HG03457 (cell line): ENCODE measurements around the gene SERPINA6.
"Not testable (repeated sequence)": the region's sequence is repeated elsewhere in the genome, so short reads cannot be mapped to it uniquely, and the experiment has no call there.

Experiments used
- ATAC-seq: cut with Tn5 transposase; IDR thresholded peaks from one replicate; pipeline ENCODE4 v1.9.1; 2021; ENCODE audit warnings: moderate number of reproducible peaks; ENCODE audit not compliant: unreplicated experiment

The SERPINA6 gene

DNA sequence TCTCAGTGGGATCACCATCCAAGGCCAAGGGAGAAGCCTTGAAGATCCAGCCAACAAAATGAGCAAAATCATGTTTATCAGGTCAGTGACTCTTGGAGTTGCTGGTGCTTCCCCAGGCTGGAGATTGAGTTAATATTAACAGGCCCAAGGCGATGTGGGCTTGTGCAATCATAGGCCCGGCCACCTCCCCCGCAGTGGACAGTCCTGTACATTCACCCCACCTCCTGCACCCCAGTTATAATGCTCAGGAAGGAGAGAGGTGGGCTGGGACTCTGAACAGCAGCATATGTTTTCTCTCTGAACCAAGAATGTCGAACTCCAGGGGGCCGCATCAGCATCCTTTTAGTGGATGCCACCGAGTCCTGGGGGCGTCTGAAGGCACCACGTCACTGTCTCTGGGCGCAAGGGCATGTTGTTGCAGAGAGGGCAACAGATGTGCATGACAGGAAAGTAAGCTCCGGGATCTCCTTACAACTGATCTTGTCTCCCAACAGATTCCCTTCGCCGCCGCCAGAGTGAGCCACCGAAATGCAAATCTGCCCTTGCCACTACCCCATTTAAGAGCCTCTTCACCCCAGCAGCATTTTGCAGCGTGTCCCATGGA lies 32.2 kb upstream of the SERPINA6 start:
- no peak for ATAC-seq

DNA sequence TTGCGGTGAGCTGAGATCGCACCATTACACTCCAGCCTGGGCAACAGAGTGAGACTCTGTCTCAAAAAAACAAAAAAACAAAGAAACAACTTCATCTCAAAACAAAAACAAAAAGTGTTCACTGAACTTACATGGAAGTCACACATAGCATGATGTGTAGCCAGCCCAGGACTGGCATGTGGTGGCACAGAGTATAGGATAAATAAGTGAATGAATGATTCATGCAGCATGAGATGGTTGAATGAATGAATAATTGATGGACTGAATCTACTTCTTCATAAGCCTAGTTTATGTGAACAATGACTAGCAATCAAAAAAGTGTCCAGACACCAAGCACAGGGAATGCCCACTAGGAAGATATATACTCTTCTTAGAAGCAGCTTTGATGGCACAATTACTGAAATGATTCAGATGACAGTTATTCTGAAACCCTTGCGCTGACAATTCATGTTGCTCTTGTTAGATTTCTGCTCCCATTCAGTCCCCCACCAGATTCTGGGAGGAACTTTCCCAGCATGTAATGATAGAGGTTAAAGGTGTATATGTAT lies 31.6 kb upstream of the SERPINA6 start:
- no peak for ATAC-seq

DNA sequence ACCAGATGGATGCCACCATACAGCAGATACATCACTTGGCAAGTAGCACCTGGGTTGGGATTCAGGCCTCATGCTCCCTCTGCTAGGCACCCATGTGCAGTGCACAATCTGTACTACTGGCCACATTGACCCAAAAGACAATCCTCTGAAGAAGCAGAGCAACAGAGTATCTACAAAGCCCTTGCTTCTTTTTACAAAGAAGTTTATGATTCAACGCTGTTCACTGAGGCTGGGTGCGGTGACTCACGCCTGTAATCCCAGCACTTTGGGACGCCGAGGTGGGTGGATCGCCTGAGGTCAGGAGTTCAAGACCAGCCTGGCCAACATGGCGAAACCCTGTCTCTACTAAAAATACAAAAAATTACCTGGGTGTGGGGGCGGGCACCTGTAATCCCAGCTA lies 31.1 kb upstream of the SERPINA6 start:
- not testable (repeated sequence) for ATAC-seq

DNA sequence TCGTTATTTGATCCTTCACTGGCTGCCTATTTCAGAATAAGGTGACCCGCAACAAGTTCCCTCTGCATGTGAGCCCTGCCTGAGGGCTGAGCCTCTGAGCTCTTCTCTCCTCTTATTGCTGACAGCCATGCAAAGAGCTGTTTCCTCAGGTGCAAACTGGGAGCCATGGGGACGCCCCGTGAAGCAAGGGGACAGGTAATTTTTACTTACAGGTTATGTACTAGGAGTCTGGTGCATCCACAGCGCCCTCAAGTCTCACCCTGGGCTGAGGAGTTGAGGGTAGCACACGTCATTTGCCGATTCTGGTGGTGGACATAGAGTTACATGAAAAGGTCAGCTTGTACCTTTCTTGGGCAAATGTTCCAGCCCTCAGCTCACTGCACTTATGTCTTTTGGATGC lies 26.1 kb upstream of the SERPINA6 start:
- no peak for ATAC-seq

DNA sequence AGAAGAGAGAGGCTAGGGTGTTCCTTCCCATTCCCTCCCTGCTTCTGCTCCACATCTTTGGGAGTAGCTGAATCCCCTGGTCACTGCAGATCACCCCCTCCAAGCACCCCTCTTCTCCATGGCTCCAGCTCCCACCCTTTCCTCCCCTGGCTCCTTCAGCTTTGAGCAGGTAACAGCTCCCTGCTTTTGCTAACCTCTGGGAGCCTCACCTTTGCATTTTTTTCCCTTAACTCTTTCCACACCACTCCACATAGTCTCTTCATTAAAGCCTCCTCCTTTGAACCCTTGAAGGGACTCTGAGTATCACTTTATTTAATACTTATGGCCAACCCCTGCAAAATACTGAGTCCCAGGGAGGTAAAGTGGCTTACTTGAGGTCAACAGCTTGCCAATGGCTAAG lies 25.7 kb upstream of the SERPINA6 start:
- ATAC-seq: no peak

DNA sequence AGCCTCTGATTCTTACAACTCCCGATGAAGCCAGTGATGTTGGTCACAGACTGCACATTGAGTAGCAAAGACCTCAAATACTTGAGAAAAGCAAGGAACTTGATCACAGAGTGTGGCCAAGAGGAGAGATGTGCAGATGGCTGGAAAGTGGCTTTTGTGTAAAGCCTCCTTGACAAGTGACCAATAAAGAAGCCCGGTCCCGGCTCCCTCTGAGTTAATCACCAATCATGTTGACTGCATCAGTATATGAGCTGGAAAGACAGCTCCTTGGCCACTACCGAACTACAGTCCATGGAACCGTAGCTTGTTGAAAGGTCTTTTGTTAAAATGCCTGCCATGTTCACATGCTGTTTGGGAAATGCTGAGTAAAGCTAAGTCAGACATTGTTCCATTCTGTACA lies 23.7 kb upstream of the SERPINA6 start:
- ATAC-seq: peak; percentile 21

DNA sequence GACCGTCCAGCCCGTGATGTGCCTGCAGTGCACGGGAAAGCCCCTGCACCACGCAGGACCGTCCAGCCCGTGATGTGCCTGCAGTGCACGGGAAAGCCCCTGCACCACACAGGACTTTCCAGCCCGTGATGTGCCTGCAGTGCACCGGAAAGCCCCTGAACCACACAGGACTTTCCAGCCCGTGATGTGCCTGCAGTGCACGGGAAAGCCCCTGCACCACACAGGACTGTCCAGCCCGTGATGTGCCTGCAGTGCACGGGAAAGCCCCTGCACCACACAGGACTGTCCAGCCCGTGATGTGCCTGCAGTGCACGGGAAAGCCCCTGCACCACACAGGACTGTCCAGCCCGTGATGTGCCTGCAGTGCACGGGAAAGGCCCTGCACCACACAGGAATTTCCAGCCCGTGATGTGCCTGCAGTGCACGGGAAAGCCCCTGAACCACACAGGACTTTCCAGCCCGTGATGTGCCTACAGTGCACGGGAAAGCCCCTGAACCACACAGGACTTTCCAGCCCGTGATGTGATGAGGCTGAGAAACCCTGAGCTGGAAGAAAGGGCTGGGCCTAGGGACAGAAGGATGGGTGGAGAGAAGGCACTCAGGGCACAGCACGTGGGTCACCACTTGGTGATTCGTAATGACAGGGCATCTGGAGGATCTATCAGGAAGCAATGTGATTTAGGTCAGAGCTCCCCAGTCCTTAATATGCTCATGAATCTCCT lies 23.1 kb upstream of the SERPINA6 start:
- ATAC-seq: peak; percentile 65

DNA sequence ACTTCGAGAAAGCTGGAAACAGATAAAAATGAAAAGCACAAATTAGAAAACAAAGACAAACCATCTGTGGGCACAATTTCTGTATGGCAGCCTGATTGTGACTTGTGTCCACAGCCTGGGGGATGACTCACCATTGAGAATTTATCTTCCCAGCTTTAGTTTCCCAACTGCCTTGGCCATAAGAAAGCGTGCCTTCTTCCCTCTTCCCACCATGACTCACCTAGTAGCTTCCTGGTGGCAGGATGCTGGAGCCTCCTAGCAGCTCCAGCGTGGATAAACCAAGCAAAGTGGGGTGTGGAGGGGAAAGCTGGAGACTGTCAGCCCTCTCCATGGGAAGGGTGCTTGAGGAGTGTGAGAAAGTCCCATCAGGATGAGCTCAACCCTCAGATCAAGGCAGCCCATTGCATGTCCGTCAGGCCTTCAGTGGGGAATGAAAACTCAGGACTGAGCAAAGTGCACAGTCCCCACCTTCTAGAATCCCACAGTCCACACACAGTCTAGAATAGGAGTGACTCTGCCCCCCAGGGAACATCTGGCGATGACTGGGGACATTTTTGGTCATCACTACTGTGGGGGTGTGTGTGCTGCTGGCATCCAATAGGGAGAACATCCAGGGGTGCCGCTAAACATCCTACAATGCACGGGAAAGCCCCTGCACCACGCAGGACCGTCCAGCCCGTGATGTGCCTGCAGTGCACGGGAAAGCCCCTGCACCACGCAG lies 22.4 kb upstream of the SERPINA6 start:
- no peak for ATAC-seq

DNA sequence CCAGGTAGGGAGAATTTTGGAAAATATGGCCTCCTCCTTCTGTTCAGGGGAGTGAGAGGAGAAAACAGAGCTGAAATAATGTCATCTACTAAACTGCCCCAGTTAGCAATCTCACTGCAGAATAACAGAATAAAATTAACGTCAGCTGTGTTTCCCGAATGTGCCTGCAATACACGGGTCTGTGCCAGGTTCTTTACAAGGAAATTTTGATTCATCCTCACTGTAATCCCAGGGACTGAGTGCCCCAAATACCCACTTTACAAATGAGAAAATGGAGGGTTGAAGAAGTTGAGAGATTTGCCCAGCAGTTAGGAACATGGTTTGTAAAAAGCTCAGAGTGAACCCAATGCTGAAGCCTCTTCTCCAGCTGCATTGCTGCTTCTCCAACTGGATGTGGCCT lies 21.3 kb upstream of the SERPINA6 start:
- ATAC-seq: no peak

DNA sequence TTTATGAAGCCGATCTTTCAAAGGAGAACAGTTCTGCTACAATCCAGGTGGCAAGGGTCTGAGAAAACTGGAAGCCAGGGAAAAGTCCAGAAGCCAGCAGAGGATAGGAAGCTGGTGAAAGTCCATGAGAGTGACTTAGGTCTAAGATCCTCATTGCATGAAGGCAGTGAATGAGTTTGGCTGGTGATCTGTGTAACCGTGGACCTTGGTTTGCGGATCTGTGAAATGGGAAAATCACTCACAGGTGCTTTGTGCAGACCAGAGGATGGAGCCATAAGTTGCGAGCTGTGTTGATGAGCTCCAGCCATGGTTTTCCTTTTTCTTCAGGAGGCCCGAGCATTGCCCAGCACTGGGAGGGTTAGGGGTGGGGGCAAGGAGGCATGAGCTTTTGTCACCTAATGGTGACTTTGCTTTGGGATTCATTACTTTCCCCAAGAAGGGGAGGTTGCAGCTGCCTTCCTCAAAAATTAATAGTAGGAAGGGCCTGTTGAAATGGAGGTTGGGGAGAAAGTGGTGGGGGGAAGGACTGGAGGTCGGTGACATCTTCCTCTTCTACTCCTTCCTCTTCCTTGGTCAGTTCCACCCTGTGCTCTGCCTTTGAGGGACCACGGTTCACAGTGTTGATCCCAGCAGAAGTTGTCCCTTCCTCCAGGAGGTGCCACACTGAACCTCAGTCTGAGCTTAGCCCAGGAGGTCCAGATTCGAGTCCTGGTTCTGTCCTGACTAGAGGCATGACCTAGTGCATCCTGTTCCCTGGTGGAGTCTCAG lies 20.3 kb upstream of the SERPINA6 start:
- no peak for ATAC-seq

DNA sequence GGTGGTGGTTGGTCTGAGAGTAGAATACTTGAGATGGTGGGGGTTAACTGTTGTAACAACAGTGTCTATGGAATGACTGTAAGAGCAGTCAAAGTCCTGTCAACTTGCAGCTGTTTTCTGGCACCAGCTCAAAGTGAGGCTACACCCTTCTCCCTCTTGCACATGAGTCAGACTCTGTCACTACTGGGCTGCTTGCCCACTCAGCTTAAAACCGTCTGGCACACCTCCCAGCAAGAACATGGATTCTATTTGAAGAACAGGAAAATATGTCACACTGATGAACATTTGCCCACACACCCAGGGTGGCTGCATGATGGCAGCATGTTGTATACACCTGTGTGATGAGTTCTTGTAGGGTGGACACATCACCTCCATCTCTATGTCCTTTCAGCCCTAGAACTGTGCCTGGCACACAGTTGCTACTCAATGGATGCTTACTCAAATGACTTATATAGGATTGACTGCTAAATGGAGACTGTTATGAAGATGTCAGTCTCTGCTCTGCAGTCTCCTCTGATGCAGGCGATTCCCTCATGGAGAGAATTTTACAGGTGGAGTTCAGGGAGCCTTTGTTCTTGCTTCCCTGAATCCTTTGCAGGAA lies 19.3 kb upstream of the SERPINA6 start:
- ATAC-seq: no peak

DNA sequence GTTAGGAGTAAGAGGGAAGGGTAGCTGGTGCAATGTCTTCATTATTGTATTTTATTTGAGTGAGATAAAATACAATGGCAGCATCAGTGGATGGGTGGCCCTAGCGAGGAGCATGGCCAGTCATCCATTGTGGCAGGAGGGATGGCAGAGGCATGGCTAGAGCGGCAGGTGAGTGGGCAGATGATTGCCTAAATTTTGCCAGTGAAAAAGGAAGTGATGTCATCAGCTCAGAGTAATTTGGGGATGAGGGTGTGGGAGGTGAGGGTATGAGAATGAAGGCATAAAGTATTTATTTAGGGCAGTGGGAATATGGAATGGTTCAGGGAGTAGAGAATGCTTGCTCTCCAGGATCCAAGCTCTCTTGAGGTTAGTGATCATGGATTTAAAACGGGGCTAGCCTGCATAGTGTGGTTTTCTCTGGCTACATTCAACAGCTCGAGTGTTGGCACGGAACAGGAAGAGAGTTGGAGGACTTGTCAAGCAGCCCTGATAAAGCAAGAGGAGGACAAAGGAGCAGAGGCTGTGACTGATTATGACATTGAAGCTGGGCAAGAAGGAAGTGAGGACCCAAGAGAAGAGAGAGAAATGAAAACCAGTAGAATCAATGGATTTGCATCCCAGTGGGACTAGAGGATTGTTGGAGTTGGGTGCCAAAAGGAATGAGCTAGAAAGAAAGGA lies 18.7 kb upstream of the SERPINA6 start:
- ATAC-seq: no peak

DNA sequence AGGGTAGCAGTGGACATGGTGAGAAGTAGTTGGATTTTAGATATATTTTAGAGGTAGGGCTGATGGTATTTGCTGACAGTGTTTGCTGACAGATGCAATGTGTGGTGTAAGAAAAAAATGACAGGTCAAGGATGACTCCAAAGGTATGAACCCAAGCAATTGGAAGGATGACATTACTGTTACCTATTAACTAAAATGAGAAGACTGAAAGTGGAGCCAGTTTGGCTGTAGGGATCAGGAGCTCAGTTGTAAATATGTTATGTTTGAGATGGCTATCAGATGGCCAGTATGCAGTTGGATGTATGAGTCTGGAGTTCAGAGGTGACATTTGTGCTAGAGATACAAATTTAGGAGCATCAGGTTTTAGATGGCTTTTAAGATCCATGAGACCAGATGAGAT lies 17.4 kb upstream of the SERPINA6 start:
- ATAC-seq: no peak

DNA sequence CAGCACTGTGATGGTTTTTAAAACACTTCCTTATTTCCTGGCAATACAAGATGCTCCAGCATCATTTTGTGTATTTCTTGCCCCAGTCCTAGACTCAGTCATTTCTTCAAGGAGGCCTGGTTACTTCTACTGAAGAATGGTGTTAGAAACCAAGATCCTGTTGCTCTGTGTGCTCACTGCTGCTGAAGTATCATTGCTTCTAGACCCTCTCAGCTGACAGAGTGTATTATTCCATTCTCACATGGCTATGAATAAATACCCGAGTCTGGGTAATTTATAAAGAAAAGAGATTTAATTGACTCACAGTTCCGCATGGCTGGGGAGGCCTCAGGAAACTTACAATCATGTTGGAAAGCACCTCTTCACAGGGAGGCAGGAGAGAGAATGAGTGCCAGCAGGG lies 14.9 kb upstream of the SERPINA6 start:
- no peak for ATAC-seq

DNA sequence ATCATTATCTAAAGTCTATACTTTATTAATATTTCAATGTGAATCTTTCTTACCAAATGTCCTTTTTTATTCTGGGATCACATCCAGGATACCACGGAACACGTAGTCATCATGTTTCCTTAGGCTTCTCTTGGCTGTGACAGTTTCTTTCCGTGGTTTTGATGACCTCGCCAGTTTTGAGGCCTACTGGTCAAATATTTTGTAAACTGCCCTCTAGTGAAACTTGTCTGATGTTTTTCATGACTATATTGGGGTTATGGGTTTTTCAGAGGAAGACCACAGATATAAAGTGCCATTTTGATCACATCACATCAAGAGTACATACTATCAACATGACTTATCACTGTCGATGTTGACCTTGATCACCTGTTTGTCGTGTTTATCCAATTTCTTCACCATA lies 14.1 kb upstream of the SERPINA6 start:
- ATAC-seq: no peak

DNA sequence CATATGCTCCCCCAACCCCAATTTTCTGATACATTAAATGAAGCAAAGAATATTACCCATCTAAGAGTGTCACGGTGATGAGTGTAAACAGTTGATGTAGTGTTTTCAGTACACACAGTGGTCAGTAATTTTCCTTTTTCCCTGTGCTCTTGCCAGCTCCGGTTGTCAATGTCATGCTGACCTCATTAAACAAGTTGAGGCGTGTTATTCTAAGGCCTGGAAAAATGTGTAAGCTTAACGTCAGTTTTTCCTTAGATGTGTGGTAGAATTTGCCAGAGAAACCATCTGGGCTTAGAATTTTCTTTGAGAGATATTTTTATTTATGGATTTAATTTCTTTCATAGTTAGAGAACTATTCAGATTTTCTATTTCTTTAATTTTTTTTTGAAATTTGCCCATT lies 11.7 kb upstream of the SERPINA6 start:
- no peak for ATAC-seq

DNA sequence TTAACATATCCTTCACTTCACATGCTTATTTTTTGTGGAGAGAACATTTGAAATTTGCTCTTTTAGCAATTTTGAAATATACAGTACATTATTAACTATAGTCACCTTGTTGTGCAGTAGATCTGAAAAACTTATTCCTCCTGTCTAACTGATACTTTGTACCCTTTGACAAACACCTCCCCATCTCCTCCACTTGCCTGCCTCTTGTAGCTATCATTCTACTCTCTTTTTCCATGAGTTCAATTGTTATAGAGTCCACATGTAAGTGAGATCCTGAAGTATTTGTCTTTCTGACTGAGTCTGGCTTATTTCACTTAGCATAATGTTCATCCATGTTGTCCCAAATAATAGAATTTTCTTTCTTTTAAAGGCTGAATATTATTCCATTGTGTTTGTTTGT lies 9.5 kb upstream of the SERPINA6 start:
- ATAC-seq: no peak

DNA sequence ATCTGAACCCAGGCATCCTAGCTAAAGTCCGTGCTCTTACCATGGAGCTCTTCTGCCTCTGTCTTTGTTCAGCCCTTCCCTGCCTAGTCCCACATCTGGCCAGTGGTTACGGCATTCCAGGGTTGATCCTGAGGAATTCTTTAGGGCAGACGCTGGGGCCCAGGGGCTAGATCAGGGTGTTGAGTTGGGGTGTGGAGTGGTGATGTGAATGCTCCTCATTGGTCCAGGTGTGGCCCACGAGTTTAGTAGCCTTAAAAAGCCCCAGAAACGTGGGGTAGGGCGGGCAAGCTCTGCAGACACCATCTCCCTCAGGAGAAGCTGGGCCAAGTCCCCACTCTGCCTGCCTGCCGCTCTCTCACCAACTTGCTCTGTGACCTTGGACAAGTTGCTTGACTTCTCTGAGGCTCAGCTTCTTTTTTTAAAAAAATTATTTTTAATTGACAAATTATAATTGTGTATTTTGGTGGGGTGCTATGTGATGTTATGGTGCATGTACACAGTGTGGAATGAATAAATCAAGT lies 9.0 kb upstream of the SERPINA6 start:
- ATAC-seq: no peak

DNA sequence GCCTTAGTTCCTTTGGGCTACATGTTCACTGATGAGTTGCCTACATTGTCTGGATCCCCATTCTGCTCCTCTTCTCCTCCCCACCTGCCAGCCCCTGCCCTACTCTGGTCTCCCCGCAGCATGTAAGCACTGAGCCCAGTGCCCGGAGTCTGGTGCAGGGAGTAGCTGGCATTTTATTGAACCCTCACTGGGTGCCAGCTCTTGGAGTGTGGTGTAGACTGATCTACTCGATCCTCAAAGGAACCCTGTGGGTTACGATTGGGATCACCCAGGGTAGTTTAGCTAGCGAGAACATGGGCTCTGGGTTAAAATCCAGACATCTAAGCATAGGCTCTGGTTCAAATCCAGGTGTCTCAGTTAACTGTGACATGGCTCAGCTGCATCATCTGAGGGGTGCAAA lies 8.3 kb upstream of the SERPINA6 start:
- no peak for ATAC-seq

DNA sequence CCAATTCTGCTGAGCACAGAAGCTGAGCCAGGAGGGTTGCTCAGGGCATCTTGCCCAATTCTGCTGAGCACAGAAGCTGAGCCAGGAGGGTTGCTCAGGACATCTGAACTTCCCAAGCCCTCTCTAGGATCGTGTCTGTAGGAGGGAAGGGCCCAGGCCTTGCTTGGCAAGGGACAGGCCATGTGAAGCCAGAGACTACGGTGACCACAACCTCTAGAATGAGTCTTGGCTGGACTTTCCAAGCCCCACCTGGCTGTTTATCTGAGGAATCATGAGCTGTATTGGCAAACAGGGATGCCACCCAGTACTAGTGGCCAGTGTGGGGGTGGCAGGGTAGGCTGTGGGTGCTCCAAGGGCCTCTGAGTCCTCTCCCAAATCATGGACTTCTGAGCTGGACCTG lies 7.7 kb upstream of the SERPINA6 start:
- ATAC-seq: no peak
